IPS DF 19.7 (cell line): ENCODE measurements around the gene EID3.

Source experiments
- DNase-seq: peaks from one replicate; pipeline ENCODE4 v3.0.0-alpha.2; 2013; ENCODE audit warnings: low read depth, low spot score

EID3 gene

DNA sequence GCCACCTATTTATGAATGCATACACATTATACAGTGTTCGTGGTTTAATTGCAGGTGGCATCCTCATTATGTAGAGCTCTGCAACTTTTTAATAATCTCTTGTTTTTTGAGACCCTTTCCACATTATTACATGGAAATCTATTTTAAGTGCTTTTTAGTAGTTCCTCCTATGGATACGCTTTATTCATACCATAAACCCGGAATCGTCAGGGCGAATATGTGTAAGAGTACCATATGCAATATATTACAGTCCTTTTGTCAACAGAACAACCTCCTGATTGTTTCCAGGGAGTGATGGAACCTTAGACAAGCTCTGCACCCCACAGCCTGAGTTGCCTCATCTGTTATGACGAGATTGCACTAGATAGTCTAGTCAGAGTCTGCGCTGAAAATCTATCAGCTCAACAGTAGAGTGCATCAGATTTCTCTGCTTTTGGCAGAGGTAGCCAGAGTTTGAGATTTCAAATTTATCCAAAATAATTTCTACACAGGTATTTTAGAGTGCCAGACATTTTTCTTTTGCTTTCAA, 33.6 kb downstream of the EID3 start:
- DNase-seq, result no peak

DNA sequence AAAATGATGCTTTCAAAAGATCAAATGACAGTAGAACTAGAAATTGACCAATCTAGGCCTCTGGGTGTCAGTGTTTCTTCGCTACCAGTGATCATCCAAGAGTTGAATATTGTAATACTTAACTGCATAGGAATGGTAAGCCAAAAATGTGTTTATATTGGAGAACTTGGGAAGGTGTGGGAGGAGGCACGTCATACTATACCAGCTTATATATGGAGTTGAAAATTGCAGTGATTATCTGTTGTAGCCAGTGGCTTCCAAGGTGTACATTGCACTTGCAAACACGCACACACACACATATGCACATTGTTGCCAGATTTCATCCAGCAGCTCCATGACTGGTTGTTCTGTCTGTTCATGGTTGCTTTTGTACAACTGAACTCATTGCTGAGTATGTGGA, 36.1 kb downstream of the EID3 start:
- no peak for DNase-seq

DNA sequence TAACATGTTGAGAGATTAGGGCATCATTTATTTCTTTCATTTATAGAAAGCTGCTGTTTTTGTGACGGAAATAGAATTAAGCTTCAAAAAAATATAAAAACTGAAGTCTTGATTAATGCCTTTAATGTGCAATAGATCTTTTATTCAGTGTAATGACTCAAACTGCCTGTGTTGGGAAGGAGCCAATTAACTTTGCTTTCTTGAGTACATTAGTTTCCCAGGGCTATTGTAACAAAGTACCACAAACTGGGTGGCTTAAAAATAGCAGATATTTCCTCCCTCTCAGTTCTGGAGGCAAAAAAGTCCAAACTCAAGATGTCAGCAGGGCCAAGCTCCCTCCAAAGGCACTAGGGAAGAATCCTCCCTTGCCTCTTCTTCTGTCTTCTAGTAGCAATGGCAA, 36.6 kb downstream of the EID3 start:
- DNase-seq, result no peak

DNA sequence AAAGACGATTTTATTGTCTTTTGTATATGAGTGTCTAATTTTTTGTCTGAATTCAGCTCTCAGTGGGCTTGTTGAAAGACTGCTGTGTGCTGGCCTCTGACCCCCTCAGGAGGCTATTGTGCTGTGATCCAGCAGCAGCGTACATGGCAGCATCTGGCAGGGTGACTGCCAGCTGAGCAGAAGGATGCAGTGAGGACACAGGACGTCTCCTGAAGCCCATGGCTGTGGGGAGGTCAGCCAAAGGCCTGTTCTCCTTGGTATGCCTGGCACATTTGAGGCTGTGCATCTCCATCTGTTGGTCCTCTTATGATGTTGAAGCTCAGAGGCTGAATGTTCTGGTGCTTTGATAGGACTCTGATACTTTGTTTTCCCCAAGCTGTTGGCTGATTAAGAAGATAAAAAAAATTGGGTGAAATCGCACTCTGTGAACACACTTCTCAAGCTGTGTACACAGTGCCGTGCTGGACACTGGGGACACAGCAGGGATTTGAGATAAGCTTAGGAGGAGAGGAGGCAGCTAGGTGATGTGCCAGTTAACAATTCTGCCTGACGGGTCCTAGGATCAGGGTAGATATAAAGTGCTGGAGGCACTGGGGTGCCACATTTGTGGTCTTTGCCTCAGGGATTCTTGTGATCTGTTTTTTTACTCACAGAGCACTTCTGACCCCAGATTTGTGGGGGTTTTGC, 37.5 kb downstream of the EID3 start:
- DNase-seq, result no peak

GRCh38 chr12:104342147-104342546, 38.6 kb downstream of the EID3 start:
- DNase-seq, result no peak

DNA sequence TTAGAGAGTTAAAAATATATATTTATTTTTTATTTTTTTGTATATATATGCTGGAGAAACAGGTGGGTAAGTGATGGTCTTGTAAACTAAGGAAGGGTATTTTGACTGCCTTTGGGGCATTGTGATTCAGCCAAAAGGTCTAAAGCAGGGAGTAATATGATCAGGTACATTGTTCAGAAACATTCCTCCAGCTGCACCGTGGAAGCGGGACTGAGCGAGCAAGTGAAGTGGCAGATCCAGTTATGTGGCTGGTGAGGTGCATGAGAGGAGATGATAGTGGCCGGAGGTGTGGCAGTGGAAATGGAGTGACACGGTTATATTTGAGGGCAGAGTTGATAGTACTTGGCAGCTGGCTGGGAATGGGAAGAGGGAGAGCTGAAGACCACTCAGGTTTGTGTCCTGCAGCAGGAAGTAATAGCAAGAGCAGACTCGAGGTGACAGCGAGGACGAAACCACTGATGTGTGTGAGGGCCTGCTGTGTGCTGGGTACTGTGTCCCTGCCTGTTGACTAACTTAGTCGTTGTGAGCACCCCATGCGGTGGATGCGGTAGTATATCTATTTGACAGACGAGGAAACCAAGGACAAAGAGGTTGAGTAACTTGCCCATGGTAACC, 39.2 kb downstream of the EID3 start:
- no peak for DNase-seq

DNA sequence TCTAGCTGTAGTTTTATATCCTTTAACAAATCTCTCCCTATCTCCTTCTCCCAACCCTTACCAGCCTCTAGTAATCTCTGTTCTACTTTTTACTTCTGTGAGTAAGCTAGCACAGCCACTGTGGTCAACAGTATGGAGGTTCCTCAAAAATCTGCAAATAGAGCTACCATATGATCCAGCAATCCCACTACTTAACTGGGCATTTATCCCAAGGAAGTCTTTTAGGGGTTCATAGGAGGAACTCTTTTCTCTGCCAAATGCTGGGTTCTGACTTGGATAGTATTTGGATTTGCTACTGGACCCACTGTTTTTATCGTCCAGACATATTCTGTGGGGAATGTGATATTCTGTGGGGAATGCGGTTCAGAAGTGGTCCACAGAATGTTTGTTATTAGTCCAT, 41.1 kb downstream of the EID3 start:
- DNase-seq, result no peak

DNA sequence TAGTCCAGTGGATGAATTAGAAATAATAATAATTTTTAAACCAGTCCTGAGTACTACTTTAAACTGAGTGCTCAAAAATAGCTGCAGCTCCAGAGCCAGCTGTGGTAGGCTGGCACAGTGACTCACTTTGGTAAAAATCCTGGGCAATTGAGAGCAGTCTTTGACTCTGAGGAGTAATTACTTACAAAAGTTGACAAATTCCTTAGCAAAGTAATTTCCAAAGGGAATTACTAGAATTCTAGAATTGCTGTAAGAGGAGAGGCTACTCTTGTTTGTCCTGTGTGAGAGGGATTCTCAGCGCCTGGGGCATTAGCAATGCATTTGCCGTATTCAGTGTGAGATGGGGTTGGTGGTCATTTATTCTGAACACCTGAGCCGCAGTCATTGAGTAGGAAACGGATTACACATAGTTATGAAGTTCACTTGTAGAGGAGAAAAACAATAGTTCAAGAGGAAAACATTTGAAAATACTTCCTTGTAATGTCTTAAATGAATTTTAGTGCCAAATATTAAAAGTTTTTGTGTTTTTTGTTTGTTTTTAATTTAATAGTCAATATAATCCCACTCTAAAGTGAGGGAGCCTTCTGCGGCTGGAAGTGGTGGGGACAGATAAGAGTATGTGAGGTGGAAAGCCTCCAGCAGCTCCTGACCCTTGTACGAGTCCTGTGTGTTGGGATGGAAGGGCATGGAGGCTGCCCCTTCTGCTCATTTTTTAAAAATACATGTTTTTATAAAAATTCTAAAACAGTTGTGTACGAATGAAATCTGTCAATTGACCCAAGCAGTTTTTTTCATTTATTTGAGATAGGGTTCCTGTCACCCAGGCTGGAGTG, 41.9 kb downstream of the EID3 start:
- DNase-seq, result no peak

GRCh38 chr12:104347374-104348075, 44.0 kb downstream of the EID3 start:
- no peak for DNase-seq

- DNase-seq, result no peak
Measured at GRCh38 chr12:104348283-104348993, 44.9 kb downstream of the EID3 start.

GRCh38 chr12:104348994-104349494, 45.5 kb downstream of the EID3 start:
- no peak for DNase-seq

DNA sequence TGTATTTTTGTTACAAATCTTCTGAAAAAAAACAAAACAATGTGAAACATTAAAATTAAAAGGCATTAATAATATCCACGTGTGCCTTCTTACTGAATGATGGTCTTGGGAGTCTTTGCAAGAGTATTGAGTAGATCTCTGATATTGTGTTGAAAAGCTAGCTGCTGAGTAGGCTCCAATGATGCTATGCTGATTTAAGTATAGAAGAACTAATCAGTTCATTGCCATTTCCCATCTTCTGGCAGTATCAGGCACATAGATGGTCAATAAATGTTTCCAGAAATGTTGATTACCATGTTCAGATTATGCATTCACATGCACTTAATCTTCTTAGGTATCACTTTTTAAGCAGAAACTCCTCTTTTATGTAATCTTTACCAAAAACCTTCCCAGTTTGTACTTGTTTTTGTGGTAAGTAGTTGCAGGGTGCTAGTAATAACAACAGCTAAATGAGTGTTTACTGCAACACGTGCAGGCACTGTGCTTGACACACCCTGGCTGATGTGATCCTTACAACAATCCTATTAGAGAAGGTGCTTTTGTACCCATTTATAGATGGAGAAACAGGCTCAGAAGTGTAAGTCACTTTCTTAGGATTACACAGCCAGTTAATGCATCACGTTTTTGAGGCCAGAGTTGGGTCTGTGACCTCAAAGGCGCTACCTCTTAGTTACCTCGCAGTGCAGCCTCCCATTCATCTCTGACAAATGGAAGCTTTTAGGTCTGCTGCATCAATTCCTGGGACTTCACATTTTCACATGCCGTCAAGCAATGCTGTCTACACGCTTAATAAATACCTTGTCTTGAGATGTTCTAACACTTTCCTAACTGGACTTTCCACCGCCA, 46.9 kb downstream of the EID3 start:
- DNase-seq, result no peak

GRCh38 chr12:104351057-104351983, 47.8 kb downstream of the EID3 start:
- DNase-seq, result no peak

DNA sequence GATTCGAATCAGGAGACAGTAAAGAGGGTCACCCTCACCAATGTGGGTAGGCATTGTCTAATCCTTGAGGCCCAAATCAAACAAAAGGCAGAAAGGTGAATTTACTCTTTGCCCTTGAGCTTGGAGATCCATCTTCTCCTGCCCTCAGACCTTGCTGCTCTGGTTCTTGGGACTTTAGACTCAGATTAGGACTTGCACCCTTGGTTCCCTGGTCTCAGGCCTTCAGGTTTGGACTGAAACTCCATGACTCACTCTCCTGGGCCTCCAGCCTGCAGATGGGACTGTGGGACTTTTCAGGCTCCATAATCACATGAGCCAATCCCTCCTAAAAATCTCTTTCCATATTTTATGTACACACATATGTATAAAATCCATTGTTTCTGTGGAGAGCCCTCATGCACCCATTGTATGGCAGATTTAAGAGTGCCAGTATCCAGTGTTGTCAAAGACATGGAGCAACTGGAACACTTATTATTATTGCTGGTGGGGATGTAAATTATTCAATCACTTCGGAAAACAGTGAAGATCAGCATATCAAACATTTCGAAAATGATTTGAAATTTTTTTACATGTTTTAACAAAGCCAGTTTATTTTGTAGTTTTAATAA, 48.7 kb downstream of the EID3 start:
- no peak for DNase-seq

DNA sequence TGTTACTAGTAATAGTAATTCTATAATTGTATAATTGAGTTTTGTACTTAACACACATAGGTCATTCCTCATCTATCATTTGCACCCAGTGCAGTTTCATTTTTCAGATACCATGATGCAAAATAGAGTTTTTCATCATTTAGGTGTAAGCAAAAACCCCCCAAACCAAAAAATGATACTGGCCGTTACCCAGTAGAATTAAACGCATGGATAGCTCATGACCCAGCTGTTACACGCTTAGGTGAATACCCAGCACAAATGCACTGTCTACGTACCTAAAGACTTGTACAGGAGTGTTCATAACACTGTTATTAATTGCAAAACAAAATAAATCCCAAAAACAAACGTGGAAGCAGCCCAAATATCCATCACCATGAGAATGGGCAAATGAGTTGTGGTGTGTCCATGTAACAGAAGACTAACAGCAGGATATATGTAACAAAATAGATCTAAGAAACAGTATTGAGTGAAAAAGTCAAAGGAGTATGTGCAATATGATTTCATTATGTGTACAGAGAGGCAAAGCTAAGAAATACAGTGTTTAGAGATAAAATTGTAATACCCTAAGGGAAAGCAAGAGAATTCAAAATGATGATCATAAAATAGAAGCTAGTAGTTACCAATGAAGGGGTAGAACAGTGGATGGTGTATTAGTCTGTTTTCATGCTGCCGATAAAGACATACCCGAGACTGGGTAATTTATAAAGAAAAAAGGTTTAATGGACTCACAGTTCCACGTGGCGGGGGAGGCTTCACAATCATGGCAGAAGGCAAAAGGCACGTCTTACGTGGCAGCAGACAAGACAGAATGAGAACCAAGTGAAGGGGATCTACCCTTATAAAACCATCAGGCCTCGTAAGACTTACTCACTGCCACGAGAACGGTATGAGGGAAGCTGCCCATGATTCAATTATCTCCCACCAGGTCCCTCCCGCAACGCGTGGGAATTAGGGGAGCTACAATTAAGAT, 49.8 kb downstream of the EID3 start:
- no peak for DNase-seq

GRCh38 chr12:104354167-104354867, 50.8 kb downstream of the EID3 start:
- DNase-seq, result no peak
